ENCODE measurements around the gene DNAH9. TPM values are rescaled to one million over a fixed set of nuclear protein-coding genes. Genes with fewer than 3 reads are reported as not detected.

DNAH9 gene
- total RNA-seq, 1 donor, result not detected

DNA sequence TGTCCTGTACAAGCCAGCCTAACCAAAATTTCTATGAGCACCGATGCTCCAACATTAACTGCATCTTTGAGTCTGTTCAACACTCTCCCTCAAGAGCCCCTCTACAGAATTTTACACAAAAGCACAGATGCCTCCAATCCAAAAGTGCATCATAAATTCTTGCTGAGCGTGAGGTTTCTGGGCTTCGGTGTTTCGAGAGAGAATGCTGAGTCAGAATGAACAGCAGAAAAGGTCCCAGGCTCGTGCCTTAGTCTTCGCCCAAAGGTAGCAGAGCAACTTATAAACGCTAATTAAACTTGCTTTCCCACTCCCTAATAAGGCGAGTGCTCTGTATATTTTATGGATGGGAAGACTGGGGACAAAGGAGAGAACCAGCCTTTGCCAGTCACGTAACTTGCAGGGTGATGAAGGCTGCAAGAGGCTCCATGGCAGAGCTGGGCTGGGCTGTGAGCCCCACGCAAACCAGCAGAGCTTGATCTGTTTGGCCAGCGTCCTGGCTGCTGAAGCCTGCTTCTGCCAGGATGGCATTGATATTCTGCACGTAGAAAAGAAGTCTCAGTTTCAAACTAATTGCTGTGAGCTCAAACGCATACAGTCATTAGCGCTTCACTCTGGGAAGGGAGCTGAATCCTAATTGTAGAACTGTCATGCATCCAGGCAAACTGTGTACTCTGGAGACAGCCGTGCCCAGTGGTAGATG, 138.5 kb downstream of the DNAH9 start:
- no peak for DNase-seq (ENCODE audit: low read depth)
- H3K4me3 ChIP-seq (ENCODE audit: low read depth, low read length), result no peak overlapping the region
- TF ChIP-seq, protein P1, sequence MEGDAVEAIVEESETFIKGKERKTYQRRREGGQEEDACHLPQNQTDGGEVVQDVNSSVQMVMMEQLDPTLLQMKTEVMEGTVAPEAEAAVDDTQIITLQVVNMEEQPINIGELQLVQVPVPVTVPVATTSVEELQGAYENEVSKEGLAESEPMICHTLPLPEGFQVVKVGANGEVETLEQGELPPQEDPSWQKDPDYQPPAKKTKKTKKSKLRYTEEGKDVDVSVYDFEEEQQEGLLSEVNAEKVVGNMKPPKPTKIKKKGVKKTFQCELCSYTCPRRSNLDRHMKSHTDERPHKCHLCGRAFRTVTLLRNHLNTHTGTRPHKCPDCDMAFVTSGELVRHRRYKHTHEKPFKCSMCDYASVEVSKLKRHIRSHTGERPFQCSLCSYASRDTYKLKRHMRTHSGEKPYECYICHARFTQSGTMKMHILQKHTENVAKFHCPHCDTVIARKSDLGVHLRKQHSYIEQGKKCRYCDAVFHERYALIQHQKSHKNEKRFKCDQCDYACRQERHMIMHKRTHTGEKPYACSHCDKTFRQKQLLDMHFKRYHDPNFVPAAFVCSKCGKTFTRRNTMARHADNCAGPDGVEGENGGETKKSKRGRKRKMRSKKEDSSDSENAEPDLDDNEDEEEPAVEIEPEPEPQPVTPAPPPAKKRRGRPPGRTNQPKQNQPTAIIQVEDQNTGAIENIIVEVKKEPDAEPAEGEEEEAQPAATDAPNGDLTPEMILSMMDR (IDR thresholded peaks at IDR 0.05; ENCODE audit: insufficient read depth, low read depth, low read length), result no peak

DNA sequence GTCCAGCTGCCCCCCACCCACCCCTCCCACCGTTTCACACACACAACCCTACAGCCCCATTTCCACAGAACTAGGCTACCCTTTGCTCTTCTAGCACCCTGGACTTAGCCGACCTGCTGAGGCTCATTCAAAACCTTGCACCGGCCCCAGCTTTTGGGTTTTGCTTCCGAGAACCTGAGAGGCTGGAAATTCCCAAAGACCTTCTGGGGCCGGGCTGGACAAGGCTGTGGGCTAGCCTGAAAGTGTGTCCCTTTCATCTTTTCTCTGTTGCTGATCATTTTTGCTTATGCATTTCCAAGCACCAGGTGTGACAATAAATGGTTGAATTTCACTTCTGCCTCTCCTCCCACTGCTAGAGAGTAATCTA, 139.0 kb downstream of the DNAH9 start:
- TF ChIP-seq, protein P1 (IDR thresholded peaks at IDR 0.05; ENCODE audit: insufficient read depth, low read depth, low read length), result no peak
- no peak for DNase-seq (ENCODE audit: low read depth)
- H3K4me3 ChIP-seq (ENCODE audit: low read depth, low read length), result no peak overlapping the region

DNA sequence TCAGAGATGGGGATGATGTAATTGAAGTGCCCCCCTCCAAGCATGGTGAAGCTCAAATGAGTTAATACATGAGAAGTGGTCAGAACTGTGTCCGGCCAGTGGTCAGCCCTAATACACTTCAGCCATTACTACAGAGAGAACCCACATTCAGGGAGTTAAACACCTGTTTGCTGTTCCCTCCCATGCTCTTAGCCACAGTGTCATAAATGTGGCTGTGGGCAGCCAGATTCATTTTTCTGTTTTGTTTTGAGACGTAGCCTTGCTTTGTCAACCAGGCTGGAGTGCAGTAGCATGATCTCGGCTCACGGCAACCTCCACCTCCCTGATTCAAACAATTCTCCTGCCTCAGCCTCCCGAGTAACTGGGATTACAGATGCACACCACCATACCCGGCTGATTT, 139.9 kb downstream of the DNAH9 start:
- no peak for DNase-seq (ENCODE audit: low read depth)
- TF ChIP-seq, protein P1 (IDR thresholded peaks at IDR 0.05; ENCODE audit: insufficient read depth, low read depth, low read length), result no peak
- no peak overlapping the region for H3K4me3 ChIP-seq (ENCODE audit: low read depth, low read length)

DNA sequence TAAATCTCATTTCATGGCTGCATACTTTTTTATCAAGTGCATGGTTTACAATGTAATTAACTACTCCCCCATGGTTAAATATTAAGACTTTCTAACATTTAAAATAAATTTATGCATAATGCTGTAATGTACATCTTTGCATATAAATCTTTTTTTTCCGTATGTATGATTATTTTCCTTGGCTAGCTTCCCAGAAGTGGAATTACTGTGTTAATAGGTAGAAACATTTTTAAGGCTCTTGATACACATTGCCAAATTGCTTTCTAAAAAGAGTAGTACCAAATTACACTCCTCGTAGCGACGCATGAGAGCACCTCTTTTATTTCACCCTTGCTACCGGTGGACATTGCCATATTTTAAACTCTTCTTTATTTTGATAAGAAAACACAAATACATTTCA, 141.1 kb downstream of the DNAH9 start:
- no peak for DNase-seq (ENCODE audit: low read depth)
- TF ChIP-seq, protein P1 (IDR thresholded peaks at IDR 0.05; ENCODE audit: insufficient read depth, low read depth, low read length), result no peak
- H3K4me3 ChIP-seq (ENCODE audit: low read depth, low read length), result no peak overlapping the region

DNA sequence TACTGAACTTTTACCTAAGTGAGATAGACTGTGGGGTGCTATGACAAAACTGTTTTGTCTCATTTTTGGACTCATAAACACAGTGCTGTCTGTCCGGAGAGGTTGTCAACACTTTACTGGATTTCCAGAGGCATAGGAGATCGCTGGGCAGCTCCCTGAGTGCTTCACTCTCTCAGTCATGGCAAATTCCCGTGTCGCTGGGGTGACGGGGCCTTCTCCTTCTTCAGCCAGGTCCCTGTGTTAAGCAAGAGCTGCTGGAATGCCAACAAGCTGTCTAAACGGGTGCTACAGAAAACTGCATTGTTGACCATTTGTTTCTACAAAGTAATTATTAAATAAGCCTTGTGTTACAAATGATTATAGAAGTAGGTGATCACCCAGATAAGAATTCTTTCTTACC, 141.6 kb downstream of the DNAH9 start:
- no peak for DNase-seq (ENCODE audit: low read depth)
- TF ChIP-seq, protein P1 (IDR thresholded peaks at IDR 0.05; ENCODE audit: insufficient read depth, low read depth, low read length), result no peak
- H3K4me3 ChIP-seq (ENCODE audit: low read depth, low read length), result no peak overlapping the region

DNA sequence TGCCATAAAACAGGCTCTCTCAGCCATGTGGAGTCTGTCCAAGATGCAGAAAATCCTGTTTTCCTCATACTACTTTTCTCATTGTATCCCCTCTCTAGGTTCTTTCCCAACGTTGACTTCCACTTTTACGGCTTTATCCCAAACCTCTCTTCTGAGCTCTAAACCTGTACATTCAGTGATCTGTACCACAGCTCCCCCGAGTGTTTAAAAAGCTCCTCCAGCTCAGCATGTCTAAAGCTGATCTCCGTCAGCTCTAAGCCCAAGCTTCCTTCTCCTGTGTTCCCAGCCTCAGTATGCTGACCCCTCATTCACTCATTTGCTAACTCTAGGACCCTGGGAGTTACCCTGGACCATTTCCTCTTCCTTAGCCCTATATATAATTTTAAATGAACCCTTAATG, 144.6 kb downstream of the DNAH9 start:
- no peak overlapping the region for H3K4me3 ChIP-seq (ENCODE audit: low read depth, low read length)
- TF ChIP-seq, protein P1 (IDR thresholded peaks at IDR 0.05; ENCODE audit: insufficient read depth, low read depth, low read length), result no peak
- no peak for DNase-seq (ENCODE audit: low read depth)

DNA sequence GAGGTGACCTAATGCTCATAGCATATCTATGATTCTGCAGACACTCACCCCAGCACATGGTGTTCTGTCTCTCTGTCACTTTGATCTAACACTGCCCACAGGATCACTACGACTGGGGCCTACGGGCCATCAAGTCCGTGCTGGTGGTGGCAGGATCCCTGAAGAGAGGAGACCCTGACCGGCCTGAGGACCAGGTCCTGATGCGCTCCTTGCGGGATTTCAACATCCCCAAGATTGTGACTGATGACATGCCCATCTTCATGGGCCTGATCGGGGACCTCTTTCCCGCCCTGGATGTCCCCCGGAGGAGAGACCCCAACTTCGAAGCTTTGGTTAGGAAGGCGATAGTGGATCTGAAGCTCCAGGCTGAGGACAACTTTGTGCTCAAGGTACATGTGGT, 146.4 kb downstream of the DNAH9 start:
- no peak overlapping the region for H3K4me3 ChIP-seq (ENCODE audit: low read depth, low read length)
- no peak for DNase-seq (ENCODE audit: low read depth)
- TF ChIP-seq, protein P1 (IDR thresholded peaks at IDR 0.05; ENCODE audit: insufficient read depth, low read depth, low read length), result no peak

Measured in fibroblast of villous mesenchyme (primary cell).